IMR-90 (cell line): ENCODE results near the gene ZBTB47. TPM values are rescaled to one million over a fixed set of nuclear protein-coding genes. Genes with fewer than 3 reads are reported as not detected.

Experiments
- ATAC-seq: fragments of 200-7000 bp; cut with Tn5 transposase; 2 replicates; pipeline ENCODE4 v1.9.1; 2020; ENCODE audit warnings: low read depth, mild to moderate bottlenecking, moderate library complexity
- BruUV-seq: library from RNA; stranded (reverse); fragments of 400-500 nt; replicated peaks from 2 replicates; lab custom pipeline; 2021; lab: Mats Ljungman, UMichigan
- CTCF ChIA-PET: fragments of 300-600 bp; formaldehyde crosslinking; extraction: SDS; loops from one replicate; lab custom pipeline; 2021; ENCODE audit warnings: antibody characterized with exemption; lab: Yijun Ruan, JAX
- POLR2A ChIA-PET: fragments of 300-600 bp; sonication (Branson Sonifier 250); formaldehyde crosslinking; loops from one replicate; lab custom pipeline; 2022; ENCODE audit warnings: antibody characterized with exemption; ENCODE audit not compliant: unreplicated experiment; lab: Charles Lee
- DNase-seq: peaks from one replicate; pipeline ENCODE4 v3.0.0; 2013
- H2AFZ ChIP-seq: replicated peaks from 2 replicates; pipeline ENCODE3; 2013; ENCODE audit warnings: low read length, mild to moderate bottlenecking; ENCODE audit not compliant: poor library complexity
- H2AK5ac ChIP-seq: 2 replicates; pipeline ENCODE4 v1.6.1; 2013; ENCODE audit warnings: low read depth, low read length, inconsistent platforms
- H2AK9ac ChIP-seq: replicated peaks from 2 replicates; pipeline ENCODE3; 2013; ENCODE audit warnings: mild to moderate bottlenecking, low read depth, low read length, moderate library complexity; ENCODE audit not compliant: poor library complexity
- H2BK120ac ChIP-seq: 2 replicates; pipeline ENCODE4 v1.6.1; 2013; ENCODE audit warnings: low read depth, low read length, inconsistent platforms
- H2BK15ac ChIP-seq: 3 replicates; pipeline ENCODE4 v1.6.1; 2013; ENCODE audit warnings: low read depth, low read length, inconsistent platforms
- H2BK20ac ChIP-seq: 2 replicates; pipeline ENCODE4 v1.6.1; 2013; ENCODE audit warnings: low read depth, mild to moderate bottlenecking, inconsistent platforms, low read length, moderate library complexity
- H2BK5ac ChIP-seq: 2 replicates; pipeline ENCODE4 v1.6.1; 2013; ENCODE audit warnings: mild to moderate bottlenecking, low read depth, low read length, inconsistent platforms; ENCODE audit not compliant: poor library complexity, severe bottlenecking
- H3K14ac ChIP-seq: replicated peaks from 2 replicates; pipeline ENCODE4 v1.6.1; 2013; ENCODE audit warnings: low read depth, low read length, inconsistent platforms
- H3K18ac ChIP-seq: 2 replicates; pipeline ENCODE4 v1.6.1; 2013; ENCODE audit warnings: low read depth, low read length, control low read depth
- H3K23ac ChIP-seq: 2 replicates; pipeline ENCODE4 v1.6.1; 2013; ENCODE audit warnings: low read depth, low read length, inconsistent platforms
- H3K27ac ChIP-seq: 2 replicates; pipeline ENCODE4 v1.5.1; 2013; ENCODE audit warnings: mild to moderate bottlenecking, control low read depth, low read length; ENCODE audit not compliant: insufficient read depth
- H3K27me3 ChIP-seq: 2 replicates; pipeline ENCODE4 v1.6.1; 2013; ENCODE audit warnings: low read length; ENCODE audit not compliant: control insufficient read depth, insufficient read depth
- H3K36me3 ChIP-seq: 2 replicates; pipeline ENCODE4 v1.6.1; 2013; ENCODE audit warnings: low read length, mixed read lengths; ENCODE audit not compliant: control insufficient read depth, insufficient read depth
- H3K4ac ChIP-seq: 2 replicates; pipeline ENCODE4 v1.6.1; 2013; ENCODE audit warnings: low read depth, low read length, inconsistent platforms
- H3K4me1 ChIP-seq: 2 replicates; pipeline ENCODE4 v1.6.1; 2013; ENCODE audit warnings: low read length, mixed read lengths; ENCODE audit not compliant: control insufficient read depth, insufficient read depth
- H3K4me2 ChIP-seq: 2 replicates; pipeline ENCODE4 v1.6.1; 2013; ENCODE audit warnings: low read depth, mild to moderate bottlenecking, control low read depth, low read length, moderate library complexity
- H3K4me3 ChIP-seq: 2 replicates; pipeline ENCODE4 v1.5.1; 2013; ENCODE audit warnings: low read depth, mild to moderate bottlenecking, control low read depth, low read length, moderate library complexity; ENCODE audit not compliant: insufficient read depth
- H3K56ac ChIP-seq: 2 replicates; pipeline ENCODE4 v1.6.1; 2013; ENCODE audit warnings: low read length, inconsistent platforms; ENCODE audit not compliant: insufficient read depth; ENCODE audit errors: extremely low read depth
- H3K79me1 ChIP-seq, 2 experiments: 2 replicates each; pipeline ENCODE4 v1.6.1; 2013; ENCODE audit warnings: low read length in 2 of 2, inconsistent platforms in 1 of 2, low read depth in 1 of 2
- H3K9ac ChIP-seq: 2 replicates; pipeline ENCODE4 v1.6.1; 2013; ENCODE audit warnings: low read depth, low read length, control low read depth
- H3K9me1 ChIP-seq: 2 replicates; pipeline ENCODE4 v1.6.1; 2013; ENCODE audit warnings: low read length, inconsistent platforms; ENCODE audit not compliant: insufficient read depth
- H3K9me3 ChIP-seq: 2 replicates; pipeline ENCODE4 v1.6.1; 2013; ENCODE audit warnings: low read length; ENCODE audit not compliant: control insufficient read depth, insufficient read depth
- H4K20me1 ChIP-seq: 2 replicates; pipeline ENCODE4 v1.6.1; 2013; ENCODE audit warnings: low read length, inconsistent platforms; ENCODE audit not compliant: insufficient read depth
- H4K5ac ChIP-seq: 2 replicates; pipeline ENCODE4 v1.6.1; 2013; ENCODE audit warnings: mild to moderate bottlenecking, low read depth, low read length, control low read depth
- H4K8ac ChIP-seq, 2 experiments: 2 replicates each; pipeline ENCODE4 v1.6.1; 2013; ENCODE audit warnings: low read depth in 2 of 2, low read length in 2 of 2, control low read depth in 1 of 2, inconsistent platforms in 1 of 2
- H4K91ac ChIP-seq: 2 replicates; pipeline ENCODE4 v1.6.1; 2013; ENCODE audit warnings: low read depth, low read length, inconsistent platforms; ENCODE audit not compliant: insufficient read depth
- ELK1 ChIP-seq: fragments of 150-350 bp; IDR thresholded peaks from 2 replicates; pipeline ENCODE4 v1.6.1; 2016; ENCODE audit warnings: low read depth, mild to moderate bottlenecking, low read length, moderate library complexity, borderline replicate concordance
- FOS ChIP-seq: fragments of 150-350 bp; IDR thresholded peaks from 2 replicates; pipeline ENCODE4 v1.6.1; 2016; ENCODE audit warnings: low read depth, low read length
- MXI1 ChIP-seq: IDR thresholded peaks from 2 replicates; pipeline ENCODE4 v1.6.1; 2012; ENCODE audit warnings: low read depth, mild to moderate bottlenecking, low read length, moderate library complexity, borderline replicate concordance
- NFE2L2 ChIP-seq: fragments of 150-350 bp; IDR thresholded peaks from 2 replicates; pipeline ENCODE4 v1.6.1; 2016; ENCODE audit warnings: low read depth, mild to moderate bottlenecking, low read length
- USF2 ChIP-seq: fragments of 150-350 bp; IDR thresholded peaks from 2 replicates; pipeline ENCODE4 v1.6.1; 2017; ENCODE audit warnings: mild to moderate bottlenecking, antibody characterized with exemption, low read length, low read depth
- WGBS, 2 experiments: methylation state at CpG; one replicate each; pipeline versions ENCODE4 v1.1.5 to v1.1.7; 2013; ENCODE audit warnings: missing lambda C conversion rate in 2 of 2; ENCODE audit not compliant: insufficient read length in 1 of 2; ENCODE audit errors: extremely low coverage in 2 of 2; 5-methylcytosine and 5-hydroxymethylcytosine counted together
- dilution Hi-C: fragments of 300-500 bp; cut with HindIII; formaldehyde crosslinking; loops from one replicate; pipeline ENCODE4 v1.14.3; 2018; ENCODE audit warnings: low sequenced_read_pairs; ENCODE audit not compliant: unreplicated experiment
- in situ Hi-C: fragments of 300-500 bp; cut with MboI; formaldehyde crosslinking; loops from 3 replicates; pipeline ENCODE4 v1.14.3; 2019; ENCODE audit warnings: low sequenced_read_pairs, inconsistent platforms, mixed read lengths
- intact Hi-C: fragments of 100-400 bp; cut with micrococcal nuclease; formaldehyde crosslinking; loops from 2 replicates; pipeline ENCODE4 v1.10.0; 2022
- polyA plus RNA-seq, 3 experiments: library from polyadenylated mRNA; depleted of rRNA; stranded (reverse); fragments of >200 nt; gene quantifications; 2 replicates each; pipeline ENCODE4 v1.2.3, GENCODE V29; 2012; ENCODE audit warnings: low replicate concordance in 1 of 3
- total RNA-seq: library from RNA; depleted of rRNA; stranded (reverse); fragments of >200 nt; gene quantifications from 2 replicates; pipeline ENCODE4 v1.2.3, GENCODE V29; 2012

The ZBTB47 gene
- total and polyA plus RNA-seq, 2 of the 4 experiments (the other 2 are of a cell fraction): 10.9 to 16.8 TPM

- intact Hi-C loops: no loop called here
- DNase-seq: no peak
These were observed 57.0 kb downstream of the ZBTB47 start for GRCh38 chr3:42710323-42711021.

More at GRCh38 chr3:42710323-42711021, 57.0 kb downstream of the ZBTB47 start:
- Histone ChIP-seq H4K8ac (no peak overlapping the region), H3K9me1 (no peaks in the 10 kb centered on the region; the same call in 1 of the 2 replicates), H3K9ac (no peak overlapping the region), H2AFZ (no peak overlapping the region), H3K79me1 (no peaks in the 10 kb centered on the region), H3K23ac (no peak overlapping the region; the same call in 1 of the 2 replicates), H3K4me3 (no peak overlapping the region), H2BK5ac (no peak overlapping the region), H4K91ac (no peak overlapping the region), H2AK5ac (no peak overlapping the region), H3K56ac (no peak overlapping the region), H3K36me3 (no peaks in the 10 kb centered on the region), H4K20me1 (no peaks in the 10 kb centered on the region; the same call in 1 of the 2 replicates), H3K4me2 (no peak overlapping the region), H3K27me3 (peaks cover 69% of the 10 kb centered on the region), H3K4ac (no peak overlapping the region), H2BK20ac (no peak overlapping the region), H2BK15ac (no peak overlapping the region), H3K14ac (no peak overlapping the region), H3K4me1 (no peaks in the 10 kb centered on the region), H2BK120ac (no peak overlapping the region), H3K27ac (no peak overlapping the region), H3K18ac (no peak overlapping the region), H4K5ac (no peak overlapping the region), H2AK9ac (no peak overlapping the region), H3K9me3 (no peaks in the 10 kb centered on the region)
- ATAC-seq: no peak
- dilution Hi-C loops: no loop called here
- in situ Hi-C loops: no loop called here
- POLR2A ChIA-PET: no interaction called here
- 67% methylated on average over 1 of the region's 7 CpGs; no CpG with 5 or more reads in 1 of the 2 experiments for WGBS, 2 experiments
- no TSS peak for BruUV-seq
- no peak for TF ChIP-seq FOS
- no peak for TF ChIP-seq USF2
- TF ChIP-seq MXI1: no peak
- TF ChIP-seq ELK1: no peak
- TF ChIP-seq NFE2L2: no peak
- CTCF ChIA-PET: no interaction called here
